ENCODE measurements around the gene TMEM51. TPM values are rescaled to one million over a fixed set of nuclear protein-coding genes. Genes with fewer than 3 reads are reported as not detected.

Gene TMEM51
- total and polyA plus RNA-seq, 10 of the 15 experiments (the other 5 are each of a cell fraction or from before 2014, with no cell fraction given), result 0.55 to 4.8 (median 3.1) TPM

GRCh38 chr1:15123925-15124324 is 29.6 kb upstream of the TMEM51 start (continued):
- TF ChIP-seq ZBTB11 (CRISPR knock-in tag; IDR thresholded peaks at IDR 0.05) (no peak), PRDM15 (CRISPR knock-in tag; IDR thresholded peaks at IDR 0.05) (no peak), ZZZ3 (IDR thresholded peaks at IDR 0.05; ENCODE audit: control insufficient read depth, insufficient read length, low read depth) (no peak), SPI1 (IDR thresholded peaks at IDR 0.05; ENCODE audit: borderline replicate concordance, insufficient read depth, low read depth, low read length) (no peak)
- TF ChIP-seq, protein P1, sequence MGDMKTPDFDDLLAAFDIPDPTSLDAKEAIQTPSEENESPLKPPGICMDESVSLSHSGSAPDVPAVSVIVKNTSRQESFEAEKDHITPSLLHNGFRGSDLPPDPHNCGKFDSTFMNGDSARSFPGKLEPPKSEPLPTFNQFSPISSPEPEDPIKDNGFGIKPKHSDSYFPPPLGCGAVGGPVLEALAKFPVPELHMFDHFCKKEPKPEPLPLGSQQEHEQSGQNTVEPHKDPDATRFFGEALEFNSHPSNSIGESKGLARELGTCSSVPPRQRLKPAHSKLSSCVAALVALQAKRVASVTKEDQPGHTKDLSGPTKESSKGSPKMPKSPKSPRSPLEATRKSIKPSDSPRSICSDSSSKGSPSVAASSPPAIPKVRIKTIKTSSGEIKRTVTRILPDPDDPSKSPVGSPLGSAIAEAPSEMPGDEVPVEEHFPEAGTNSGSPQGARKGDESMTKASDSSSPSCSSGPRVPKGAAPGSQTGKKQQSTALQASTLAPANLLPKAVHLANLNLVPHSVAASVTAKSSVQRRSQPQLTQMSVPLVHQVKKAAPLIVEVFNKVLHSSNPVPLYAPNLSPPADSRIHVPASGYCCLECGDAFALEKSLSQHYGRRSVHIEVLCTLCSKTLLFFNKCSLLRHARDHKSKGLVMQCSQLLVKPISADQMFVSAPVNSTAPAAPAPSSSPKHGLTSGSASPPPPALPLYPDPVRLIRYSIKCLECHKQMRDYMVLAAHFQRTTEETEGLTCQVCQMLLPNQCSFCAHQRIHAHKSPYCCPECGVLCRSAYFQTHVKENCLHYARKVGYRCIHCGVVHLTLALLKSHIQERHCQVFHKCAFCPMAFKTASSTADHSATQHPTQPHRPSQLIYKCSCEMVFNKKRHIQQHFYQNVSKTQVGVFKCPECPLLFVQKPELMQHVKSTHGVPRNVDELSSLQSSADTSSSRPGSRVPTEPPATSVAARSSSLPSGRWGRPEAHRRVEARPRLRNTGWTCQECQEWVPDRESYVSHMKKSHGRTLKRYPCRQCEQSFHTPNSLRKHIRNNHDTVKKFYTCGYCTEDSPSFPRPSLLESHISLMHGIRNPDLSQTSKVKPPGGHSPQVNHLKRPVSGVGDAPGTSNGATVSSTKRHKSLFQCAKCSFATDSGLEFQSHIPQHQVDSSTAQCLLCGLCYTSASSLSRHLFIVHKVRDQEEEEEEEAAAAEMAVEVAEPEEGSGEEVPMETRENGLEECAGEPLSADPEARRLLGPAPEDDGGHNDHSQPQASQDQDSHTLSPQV (IDR thresholded peaks at IDR 0.05), result no peak

Measured in GM12878 (cell line).